Caco-2 (cell line): ENCODE measurements around the gene SERINC5. TPM values are rescaled to one million over a fixed set of nuclear protein-coding genes. Genes with fewer than 3 reads are reported as not detected.

Source experiments
- BruUV-seq: library from RNA; stranded (reverse); fragments of 400-500 nt; replicated peaks from 2 replicates; lab custom pipeline; 2021; lab: Mats Ljungman, UMichigan
- CTCF ChIA-PET: fragments of 300-600 bp; sonication (Branson Sonifier 250); formaldehyde crosslinking; loops from one replicate; lab custom pipeline; 2022; ENCODE audit warnings: antibody characterized with exemption; lab: Charles Lee
- POLR2A ChIA-PET: fragments of 300-600 bp; sonication (Branson Sonifier 250); formaldehyde crosslinking; loops from one replicate; lab custom pipeline; 2022; ENCODE audit warnings: antibody characterized with exemption; lab: Charles Lee
- DNase-seq, 2 experiments: peaks; one replicate each; pipeline versions ENCODE4 v3.0.0 to v3.0.0-alpha.2; 2020 to 2022
- H3K27me3 ChIP-seq: replicated peaks from 2 replicates; pipeline ENCODE4 v1.6.0; 2011; ENCODE audit warnings: low read length; ENCODE audit not compliant: control insufficient read depth, insufficient read depth
- H3K36me3 ChIP-seq: 2 replicates; pipeline ENCODE4 v1.5.1; 2011; ENCODE audit warnings: low read length; ENCODE audit not compliant: control insufficient read depth, insufficient read depth
- H3K4me1 ChIP-seq: fragments of 250-450 bp; sonication (Bioruptor Pico); 2 replicates; pipeline ENCODE4 v1.5.1; 2020; ENCODE audit warnings: mild to moderate bottlenecking
- H3K4me3 ChIP-seq: 2 replicates; pipeline ENCODE4 v1.5.1; 2011; ENCODE audit warnings: low read depth, mild to moderate bottlenecking, control low read depth, low read length
- H3K9me3 ChIP-seq: fragments of 250-450 bp; sonication (Bioruptor Pico); 2 replicates; pipeline ENCODE4 v1.5.1; 2020; ENCODE audit warnings: mild to moderate bottlenecking, moderate library complexity
- H3K27ac Mint-ChIP-seq: one replicate; pipeline ENCODE4 v1.8.0; 2022; ENCODE audit warnings: mixed read lengths; ENCODE audit not compliant: unreplicated experiment
- H3K27me3 Mint-ChIP-seq: one replicate; pipeline ENCODE4 v1.8.0; 2022; ENCODE audit warnings: mixed read lengths; ENCODE audit not compliant: insufficient read depth, unreplicated experiment
- H3K36me3 Mint-ChIP-seq: one replicate; pipeline ENCODE4 v1.8.0; 2022; ENCODE audit warnings: mild to moderate bottlenecking, mixed read lengths; ENCODE audit not compliant: insufficient read depth, unreplicated experiment
- H3K4me1 Mint-ChIP-seq: one replicate; pipeline ENCODE4 v1.8.0; 2022; ENCODE audit warnings: low read depth, mixed read lengths; ENCODE audit not compliant: unreplicated experiment
- H3K4me3 Mint-ChIP-seq: one replicate; pipeline ENCODE4 v1.8.0; 2022; ENCODE audit warnings: mild to moderate bottlenecking, moderate library complexity, mixed read lengths; ENCODE audit not compliant: unreplicated experiment
- H3K9me3 Mint-ChIP-seq: one replicate; pipeline ENCODE4 v1.8.0; 2022; ENCODE audit warnings: mixed read lengths; ENCODE audit not compliant: unreplicated experiment
- CTCF ChIP-seq, 2 experiments: fragments of 200-600 bp in 1 of 2; IDR thresholded peaks; 1 replicate in 1 of 2; 2 replicates in 1 of 2; pipeline versions ENCODE4 v1.5.1 to v1.8.0; 2011 to 2022; ENCODE audit warnings: antibody characterized with exemption in 1 of 2, control low read depth in 1 of 2, inconsistent platforms in 1 of 2, low read depth in 1 of 2, low read length in 1 of 2, mild to moderate bottlenecking in 1 of 2, moderate library complexity in 1 of 2; ENCODE audit not compliant: insufficient read depth in 1 of 2, severe bottlenecking in 1 of 2, unreplicated experiment in 1 of 2
- intact Hi-C: fragments of 100-400 bp; cut with micrococcal nuclease; formaldehyde crosslinking; loops from one replicate; pipeline ENCODE4 v1.10.0; 2022; ENCODE audit not compliant: unreplicated experiment
- total RNA-seq: library from RNA; stranded (reverse); gene quantifications from 2 replicates; pipeline ENCODE4 v1.2.3, GENCODE V29; 2022

Gene SERINC5
- total RNA-seq, 1 experiment from 2014 or later: 225 TPM

- Mint-ChIP-seq H3K4me1 (no peaks in the 10 kb centered on the region), H3K4me3 (no peak overlapping the region), H3K27ac (no peak overlapping the region), H3K9me3 (no peaks in the 10 kb centered on the region), H3K36me3 (no peaks in the 10 kb centered on the region), H3K27me3 (no peaks in the 10 kb centered on the region)
- ChIA-PET POLR2A (no interaction called here), CTCF (no interaction called here)
- H3K4me1 ChIP-seq: no peaks in the 10 kb centered on the region
- TF ChIP-seq CTCF (IDR thresholded peaks at IDR 0.05; ENCODE audit: insufficient read depth in 1 of 2, low read depth in 1 of 2, low read length in 1 of 2, severe bottlenecking in 1 of 2, unreplicated experiment in 1 of 2): no peak
- H3K36me3 ChIP-seq: no peaks in the 10 kb centered on the region
- intact Hi-C loops: no loop called here
- DNase-seq: no peak
- no peaks in the 10 kb centered on the region for H3K9me3 ChIP-seq
- no TSS peak for BruUV-seq
- H3K4me3 ChIP-seq: no peak overlapping the region
- H3K27me3 ChIP-seq: no peaks in the 10 kb centered on the region
These were observed 185.4 kb downstream of the SERINC5 start for GRCh38 chr5:80070338-80071056.

GRCh38 chr5:80069918-80070318 is 185.9 kb downstream of the SERINC5 start:
- Mint-ChIP-seq H3K4me1 (no peaks in the 10 kb centered on the region), H3K9me3 (no peaks in the 10 kb centered on the region), H3K4me3 (no peak overlapping the region), H3K27me3 (no peaks in the 10 kb centered on the region), H3K27ac (no peak overlapping the region), H3K36me3 (no peaks in the 10 kb centered on the region)
- BruUV-seq: no TSS peak
- DNase-seq: no peak
- Histone ChIP-seq H3K9me3 (no peaks in the 10 kb centered on the region), H3K4me1 (no peaks in the 10 kb centered on the region), H3K27me3 (no peaks in the 10 kb centered on the region), H3K36me3 (no peaks in the 10 kb centered on the region), H3K4me3 (no peak overlapping the region)
- TF ChIP-seq CTCF (IDR thresholded peaks at IDR 0.05; ENCODE audit: insufficient read depth in 1 of 2, low read depth in 1 of 2, low read length in 1 of 2, severe bottlenecking in 1 of 2, unreplicated experiment in 1 of 2): no peak
- intact Hi-C loops: no loop called here
- CTCF ChIA-PET: no interaction called here
- POLR2A ChIA-PET: no interaction called here

GRCh38 chr5:80069251-80069800 is 186.5 kb downstream of the SERINC5 start:
- Histone ChIP-seq H3K9me3 (no peaks in the 10 kb centered on the region), H3K27me3 (no peaks in the 10 kb centered on the region), H3K36me3 (no peaks in the 10 kb centered on the region), H3K4me1 (no peaks in the 10 kb centered on the region), H3K4me3 (no peak overlapping the region)
- H3K4me1 Mint-ChIP-seq: no peaks in the 10 kb centered on the region
- H3K27me3 Mint-ChIP-seq: no peaks in the 10 kb centered on the region
- no peak for DNase-seq
- H3K9me3 Mint-ChIP-seq: no peaks in the 10 kb centered on the region
- intact Hi-C loops: no loop called here
- no TSS peak for BruUV-seq
- CTCF ChIA-PET: no interaction called here
- no peak overlapping the region for H3K27ac Mint-ChIP-seq
- POLR2A ChIA-PET: no interaction called here
- no peaks in the 10 kb centered on the region for H3K36me3 Mint-ChIP-seq
- no peak overlapping the region for H3K4me3 Mint-ChIP-seq
- no peak for TF ChIP-seq CTCF (IDR thresholded peaks at IDR 0.05; ENCODE audit: insufficient read depth in 1 of 2, low read depth in 1 of 2, low read length in 1 of 2, severe bottlenecking in 1 of 2, unreplicated experiment in 1 of 2)
